Measurements from ENCODE around the gene PEF1.

DNA sequence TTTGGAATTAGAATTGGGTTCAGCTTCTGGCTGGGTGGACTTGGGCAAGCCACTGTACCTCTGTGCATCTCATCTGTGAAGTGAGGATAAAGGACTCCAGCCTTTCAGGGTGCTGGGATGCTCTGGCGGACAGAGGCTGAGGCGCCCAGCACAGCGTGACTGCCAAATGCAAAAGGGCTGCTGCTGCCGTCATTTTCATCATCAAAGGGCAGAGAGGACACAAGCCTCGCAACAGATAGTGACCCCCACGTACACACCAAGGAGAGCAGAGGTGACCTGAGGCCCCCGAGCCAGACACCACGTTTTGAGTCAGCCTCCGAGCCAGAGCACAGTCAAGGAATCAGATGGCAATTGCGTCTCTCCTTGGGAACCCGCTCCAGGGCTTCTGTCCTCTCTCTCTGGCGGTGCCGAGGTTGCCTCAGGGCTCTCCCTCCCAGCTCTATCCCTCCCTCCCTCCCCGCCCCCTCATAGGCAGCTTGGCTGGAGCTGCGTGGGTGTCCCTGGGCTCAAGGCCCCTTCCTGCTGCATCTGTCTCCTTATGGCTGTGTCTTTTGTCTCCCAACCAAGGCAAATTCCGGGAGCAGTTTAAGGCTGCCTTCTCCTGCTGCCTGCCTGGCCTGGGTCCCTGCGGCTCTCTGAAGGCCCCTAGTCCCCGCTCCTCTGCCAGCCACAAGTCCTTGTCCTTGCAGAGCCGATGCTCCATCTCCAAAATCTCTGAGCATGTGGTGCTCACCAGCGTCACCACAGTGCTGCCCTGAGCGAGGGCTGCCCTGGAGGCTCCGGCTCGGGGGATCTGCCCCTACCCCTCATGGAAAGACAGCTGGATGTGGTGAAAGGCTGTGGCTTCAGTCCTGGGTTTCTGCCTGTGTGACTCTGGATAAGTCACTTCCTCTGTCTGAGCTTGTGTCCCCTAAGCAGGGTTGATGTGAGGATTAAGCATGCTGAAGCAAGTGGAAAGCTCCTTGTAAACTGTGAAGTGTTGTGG lies 18.2 kb downstream of the PEF1 start:
- TF ChIP-seq CTCF (IDR thresholded peaks at IDR 0.05; ENCODE audit: low read depth, low read length) (no peak), EZH2phosphoT487 (IDR thresholded peaks at IDR 0.05; ENCODE audit: low read depth) (no peak)
